ENCODE measurements around the gene AKAP17A.
"Not testable (repeated sequence)": the region's sequence is repeated elsewhere in the genome, so short reads cannot be mapped to it uniquely, and the experiment has no call there.

The AKAP17A gene

DNA sequence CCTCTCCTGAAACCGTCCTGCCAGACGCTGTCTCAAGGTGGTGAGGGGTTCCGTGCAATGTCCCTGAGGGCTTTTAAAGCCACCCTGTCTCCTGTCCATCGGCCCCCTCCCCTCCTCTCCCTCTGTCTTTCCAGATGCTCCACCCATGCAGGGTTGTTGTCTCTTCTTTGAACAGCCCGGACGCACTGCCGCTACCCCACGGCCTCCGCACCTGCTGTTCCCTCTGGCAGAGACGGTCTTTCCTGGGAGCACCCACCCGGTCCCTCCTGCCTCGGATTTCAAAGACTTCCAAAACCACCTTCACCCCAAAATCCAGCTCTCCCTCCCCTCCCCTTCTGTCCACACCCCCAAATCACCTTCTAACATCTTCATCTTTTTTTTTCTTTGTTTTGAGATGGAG is 19.3 kb downstream of the AKAP17A start:
- H3K27ac ChIP-seq, result no peak overlapping the region
- no peak for TF ChIP-seq ZFX (IDR thresholded peaks at IDR 0.05; ENCODE audit: borderline replicate concordance)
- TF ChIP-seq, protein P1, sequence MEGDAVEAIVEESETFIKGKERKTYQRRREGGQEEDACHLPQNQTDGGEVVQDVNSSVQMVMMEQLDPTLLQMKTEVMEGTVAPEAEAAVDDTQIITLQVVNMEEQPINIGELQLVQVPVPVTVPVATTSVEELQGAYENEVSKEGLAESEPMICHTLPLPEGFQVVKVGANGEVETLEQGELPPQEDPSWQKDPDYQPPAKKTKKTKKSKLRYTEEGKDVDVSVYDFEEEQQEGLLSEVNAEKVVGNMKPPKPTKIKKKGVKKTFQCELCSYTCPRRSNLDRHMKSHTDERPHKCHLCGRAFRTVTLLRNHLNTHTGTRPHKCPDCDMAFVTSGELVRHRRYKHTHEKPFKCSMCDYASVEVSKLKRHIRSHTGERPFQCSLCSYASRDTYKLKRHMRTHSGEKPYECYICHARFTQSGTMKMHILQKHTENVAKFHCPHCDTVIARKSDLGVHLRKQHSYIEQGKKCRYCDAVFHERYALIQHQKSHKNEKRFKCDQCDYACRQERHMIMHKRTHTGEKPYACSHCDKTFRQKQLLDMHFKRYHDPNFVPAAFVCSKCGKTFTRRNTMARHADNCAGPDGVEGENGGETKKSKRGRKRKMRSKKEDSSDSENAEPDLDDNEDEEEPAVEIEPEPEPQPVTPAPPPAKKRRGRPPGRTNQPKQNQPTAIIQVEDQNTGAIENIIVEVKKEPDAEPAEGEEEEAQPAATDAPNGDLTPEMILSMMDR (IDR thresholded peaks at IDR 0.05), result no peak

DNA sequence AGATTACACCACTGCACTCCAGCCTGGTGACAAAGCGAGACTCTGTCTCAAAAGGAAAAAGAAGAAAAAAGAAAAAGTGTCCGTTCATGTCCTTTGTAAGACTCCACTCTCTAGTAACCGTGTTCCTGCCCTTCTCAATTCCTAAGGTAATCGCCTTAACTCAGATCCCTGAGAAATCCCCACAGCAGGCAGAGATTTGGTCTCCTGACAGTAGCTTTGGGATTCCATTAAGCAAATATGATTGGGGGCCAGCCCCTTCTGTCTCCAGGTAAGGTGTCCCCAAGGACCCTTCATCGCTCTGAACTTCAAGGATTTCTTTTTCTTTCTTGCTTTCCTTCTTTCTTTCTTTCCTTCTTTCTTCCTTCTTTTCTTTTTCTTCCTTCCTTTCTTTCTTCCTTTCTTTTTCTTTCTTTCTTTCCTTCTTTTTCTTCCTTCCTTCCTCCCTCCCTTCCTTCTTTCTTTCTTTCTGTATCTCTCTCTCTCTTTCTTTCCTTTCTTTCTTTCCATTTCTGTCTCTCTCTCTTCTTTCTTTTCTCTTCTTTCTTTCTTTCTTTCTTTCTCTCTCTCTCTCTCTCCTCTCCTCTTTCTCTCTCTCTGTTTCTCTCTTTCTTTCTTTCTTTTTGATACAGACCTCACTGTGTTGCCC is 21.4 kb downstream of the AKAP17A start:
- H3K27ac ChIP-seq, result no peak overlapping the region
- TF ChIP-seq, protein P1 (IDR thresholded peaks at IDR 0.05), result no peak
- TF ChIP-seq ZFX (IDR thresholded peaks at IDR 0.05; ENCODE audit: borderline replicate concordance), result no peak

DNA sequence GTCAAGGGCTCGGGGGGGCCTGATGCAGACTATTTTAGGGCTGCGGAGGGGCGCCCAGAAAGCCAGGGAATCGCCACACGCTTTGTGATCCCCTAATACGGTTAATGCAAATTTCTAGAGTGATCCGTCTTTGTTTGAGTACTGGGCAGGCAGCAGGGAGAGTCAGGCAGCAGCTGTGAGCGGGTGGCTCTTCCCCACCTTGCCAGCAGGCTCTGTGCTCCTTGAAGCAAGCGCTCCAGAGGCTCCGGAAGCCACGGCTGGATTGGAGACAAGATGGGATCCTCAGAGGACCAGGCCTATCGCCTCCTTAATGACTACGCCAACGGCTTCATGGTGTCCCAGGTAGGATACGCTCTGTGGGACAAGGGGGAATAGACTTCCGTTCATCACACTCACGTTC is 23.5 kb downstream of the AKAP17A start, which contains the start of gene ASMT:
ASMT (plus strand) TSS at position 133 of the 400 bp plus-strand sequence; CDS start at position 274, 141 bp downstream.
- TF ChIP-seq, protein P1 (IDR thresholded peaks at IDR 0.05), result no peak
- TF ChIP-seq ZFX (IDR thresholded peaks at IDR 0.05; ENCODE audit: borderline replicate concordance), result no peak

DNA sequence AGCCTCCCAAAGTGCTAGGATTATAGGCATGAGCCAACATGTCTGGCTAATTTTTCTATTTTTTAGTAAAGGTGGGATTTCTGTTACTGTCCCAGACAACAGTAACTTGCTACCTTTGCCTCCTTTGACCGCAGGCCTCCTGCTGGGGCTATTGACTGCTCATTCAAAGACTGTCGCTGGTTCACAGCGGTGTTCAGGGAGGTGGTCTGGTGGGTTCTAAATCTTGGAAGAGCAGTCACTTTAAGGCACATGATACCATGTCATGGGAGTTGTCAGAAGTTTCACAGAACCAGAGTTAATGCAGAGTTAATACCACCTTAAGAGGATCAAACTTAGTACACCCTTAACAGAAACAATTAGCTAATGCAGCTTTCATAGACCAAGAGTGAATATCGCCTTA is 27.3 kb downstream of the AKAP17A start:
- no peak overlapping the region for H3K27ac ChIP-seq
- TF ChIP-seq, protein P1 (IDR thresholded peaks at IDR 0.05), result no peak
- no peak for TF ChIP-seq ZFX (IDR thresholded peaks at IDR 0.05; ENCODE audit: borderline replicate concordance)

More for the DNA sequence above, 23.5 kb downstream of the AKAP17A start, which contains the start of gene ASMT:
- no peak within 1 kb of the TSS for H3K27ac ChIP-seq

DNA sequence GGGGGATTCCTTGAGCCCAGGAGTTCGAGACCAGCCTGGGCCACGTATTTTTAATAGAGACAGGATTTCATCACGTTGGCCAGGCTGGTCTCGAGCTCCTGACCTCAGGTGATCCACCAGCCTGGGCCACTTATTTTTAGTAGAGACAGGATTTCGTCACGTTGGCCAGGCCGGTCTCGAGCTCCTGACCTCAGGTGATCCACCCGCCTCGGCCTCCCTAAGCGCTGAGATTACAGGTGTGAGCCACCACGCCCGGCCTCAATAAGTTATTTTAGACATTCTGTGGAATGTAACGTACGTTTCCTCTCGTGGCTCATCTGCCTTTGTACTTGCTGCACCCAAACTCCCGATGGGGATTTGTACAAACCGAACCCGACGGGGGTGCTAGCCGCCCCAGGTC is 32.3 kb downstream of the AKAP17A start:
- TF ChIP-seq, protein P1 (IDR thresholded peaks at IDR 0.05), result no peak
- no peak overlapping the region for H3K27ac ChIP-seq

DNA sequence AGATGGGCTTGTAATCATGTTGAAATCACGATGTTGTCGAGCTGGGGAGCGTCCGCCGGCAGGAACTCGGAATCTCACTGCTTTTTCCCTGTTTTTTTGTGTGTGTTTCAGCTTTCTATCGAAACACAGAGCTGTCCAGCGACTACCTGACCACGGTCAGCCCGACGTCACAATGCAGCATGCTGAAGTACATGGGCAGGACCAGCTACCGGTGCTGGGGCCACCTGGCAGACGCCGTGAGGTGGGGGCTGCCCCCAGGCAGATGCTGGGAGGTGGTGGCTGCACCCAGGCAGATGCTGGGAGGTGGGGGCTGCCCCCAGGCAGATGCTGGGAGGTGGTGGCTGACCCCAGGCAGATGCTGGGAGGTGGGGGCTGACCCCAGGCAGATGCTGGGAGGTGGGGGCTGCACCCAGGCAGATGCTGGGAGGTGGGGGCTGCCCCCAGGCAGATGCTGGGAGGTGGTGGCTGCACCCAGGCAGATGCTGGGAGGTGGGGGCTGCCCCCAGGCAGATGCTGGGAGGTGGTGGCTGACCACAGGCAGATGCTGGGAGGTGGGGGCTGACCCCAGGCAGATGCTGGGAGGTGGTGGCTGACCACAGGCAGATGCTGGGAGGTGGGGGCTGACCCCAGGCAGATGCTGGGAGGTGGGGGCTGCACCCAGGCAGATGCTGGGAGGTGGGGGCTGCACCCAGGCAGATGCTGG is 32.9 kb downstream of the AKAP17A start:
- not testable (repeated sequence) for H3K27ac ChIP-seq

DNA sequence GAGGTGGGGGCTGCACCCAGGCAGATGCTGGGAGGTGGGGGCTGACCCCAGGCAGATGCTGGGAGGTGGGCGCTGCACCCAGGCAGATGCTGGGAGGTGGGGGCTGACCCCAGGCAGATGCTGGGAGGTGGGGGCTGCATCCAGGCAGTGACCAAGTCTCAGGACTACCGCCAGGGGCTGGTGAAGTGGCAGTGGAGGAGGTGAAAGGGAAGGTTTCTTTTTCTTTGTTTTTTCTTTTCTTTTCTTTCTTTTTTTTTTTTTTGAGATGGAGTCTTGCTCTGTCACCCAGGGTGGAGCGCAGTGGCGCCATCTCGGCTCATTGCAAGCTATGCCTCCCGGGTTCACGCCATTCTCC is 33.4 kb downstream of the AKAP17A start:
- not testable (repeated sequence) for H3K27ac ChIP-seq

DNA sequence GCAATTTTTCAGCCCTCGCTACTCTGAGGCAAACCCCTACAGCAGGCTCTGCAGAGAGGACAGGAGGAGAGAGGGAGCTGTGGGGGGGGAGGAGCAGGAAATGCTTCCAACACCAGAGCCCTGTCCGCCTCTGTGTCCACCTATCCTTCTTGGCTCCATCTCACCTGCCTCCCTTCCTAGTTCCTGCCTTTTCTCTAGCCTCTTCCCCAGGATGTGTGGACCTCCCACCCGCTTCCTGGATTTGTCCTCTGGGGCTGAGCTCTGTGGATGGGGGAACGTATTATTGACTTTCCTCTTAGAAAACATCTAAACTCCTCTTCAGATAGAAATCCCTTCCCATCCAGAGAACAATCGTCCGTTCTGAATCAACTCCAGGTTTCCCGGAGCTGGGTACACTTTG is 37.8 kb downstream of the AKAP17A start:
- no peak for TF ChIP-seq ZFX (IDR thresholded peaks at IDR 0.05; ENCODE audit: borderline replicate concordance)
- TF ChIP-seq, protein P1 (IDR thresholded peaks at IDR 0.05), result no peak
- H3K27ac ChIP-seq, result no peak overlapping the region

All from 22Rv1 (cell line).